Retinal pigment epithelial cell (primary cell): ENCODE measurements around the gene CBR1.

ENCODE experiments used
- DNase-seq: peaks from one replicate; pipeline ENCODE4 v3.0.0-alpha.2; 2010; ENCODE audit warnings: low read depth
- H3K4me3 ChIP-seq: 2 replicates; pipeline ENCODE4 v1.5.1; 2011; ENCODE audit warnings: mild to moderate bottlenecking, low read length, control low read depth, moderate library complexity
- CTCF ChIP-seq: conservative IDR thresholded peaks from 2 replicates; pipeline ENCODE4 v1.5.1; 2011; ENCODE audit warnings: low read depth, low read length, control low read depth, inconsistent platforms

CBR1 gene

GRCh38 chr21:36028127-36029069 is 41.4 kb upstream of the CBR1 start:
- TF ChIP-seq CTCF: peak; percentile 95
- peak; percentile 14 for DNase-seq
- H3K4me3 ChIP-seq: no peak overlapping the region

- TF ChIP-seq CTCF: no peak
- DNase-seq: no peak
- no peak overlapping the region for H3K4me3 ChIP-seq
These were observed 40.5 kb upstream of the CBR1 start for GRCh38 chr21:36029309-36029708.

GRCh38 chr21:36030581-36031189 is 39.1 kb upstream of the CBR1 start:
- no peak overlapping the region for H3K4me3 ChIP-seq
- no peak for TF ChIP-seq CTCF
- DNase-seq: no peak

GRCh38 chr21:36032647-36033406 is 37.0 kb upstream of the CBR1 start:
- no peak for DNase-seq
- no peak overlapping the region for H3K4me3 ChIP-seq
- TF ChIP-seq CTCF: no peak

GRCh38 chr21:36034211-36034913 is 35.5 kb upstream of the CBR1 start:
- H3K4me3 ChIP-seq: no peak overlapping the region
- DNase-seq: no peak

More at GRCh38 chr21:36034211-36034913, 35.5 kb upstream of the CBR1 start:
- no peak for TF ChIP-seq CTCF
